ENCODE data around the gene POP4. TPM values are rescaled to one million over a fixed set of nuclear protein-coding genes. Genes with fewer than 3 reads are reported as not detected.

Gene POP4
- total RNA-seq, 1 experiment from 2014 or later, result 75.0 TPM

DNA sequence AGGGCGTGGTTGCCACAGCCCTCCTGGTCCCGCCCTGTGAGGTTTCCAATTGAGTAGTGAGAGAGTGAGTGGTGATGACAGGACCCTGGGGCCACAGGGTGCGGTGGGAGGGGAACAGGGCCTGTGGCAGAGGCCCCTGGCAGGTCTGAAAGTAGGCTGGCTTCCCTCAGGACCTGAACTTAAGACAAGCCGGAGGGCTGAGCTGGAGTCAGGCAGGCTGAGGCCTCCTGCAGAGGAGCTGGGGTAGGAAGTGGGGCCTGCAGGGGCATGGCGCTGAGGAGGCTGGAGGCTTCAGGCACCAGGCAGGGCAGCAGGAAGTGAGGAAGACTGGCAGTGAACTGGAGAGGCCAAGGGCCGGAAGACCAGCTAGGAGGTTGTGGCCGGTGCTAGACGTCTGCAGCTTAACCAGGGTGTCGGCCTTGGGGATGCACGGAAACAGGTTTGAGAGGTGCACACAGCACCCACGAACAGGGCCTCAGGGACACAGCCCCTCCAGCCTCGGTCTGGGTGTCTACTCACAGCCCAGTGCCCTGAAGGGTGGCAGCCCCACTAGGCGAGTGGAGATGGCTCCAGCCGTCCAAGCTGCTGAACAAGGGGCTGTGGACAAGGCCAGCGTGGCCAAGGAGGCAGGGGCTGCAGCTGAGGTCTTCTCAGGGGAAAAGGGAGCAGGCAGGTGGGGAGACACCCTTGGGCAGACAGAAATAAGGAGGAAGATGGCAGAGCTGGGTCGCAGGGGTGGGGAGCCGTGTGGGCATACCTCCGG lies 17.8 kb downstream of the POP4 start:
- H3K27me3 Mint-ChIP-seq (ENCODE audit: insufficient read depth, unreplicated experiment), result peaks cover 4% of the 10 kb centered on the region
- H3K4me1 Mint-ChIP-seq (ENCODE audit: low read depth, unreplicated experiment), result no peaks in the 10 kb centered on the region
- H3K27me3 ChIP-seq (replicated peaks; ENCODE audit: control insufficient read depth, insufficient read depth, low read length), result no peaks in the 10 kb centered on the region
- ChIA-PET POLR2A (interaction anchor here (0.9 kb wide), 1 partner anchor 18 kb away, joined by 3 read pairs; the partner anchor contains the start of gene POP4), CTCF (interaction anchor here (1.5 kb wide), 1 partner anchor 92 kb away, joined by 6 read pairs; no protein-coding TSS in a partner anchor)
- TF ChIP-seq, protein P1, sequence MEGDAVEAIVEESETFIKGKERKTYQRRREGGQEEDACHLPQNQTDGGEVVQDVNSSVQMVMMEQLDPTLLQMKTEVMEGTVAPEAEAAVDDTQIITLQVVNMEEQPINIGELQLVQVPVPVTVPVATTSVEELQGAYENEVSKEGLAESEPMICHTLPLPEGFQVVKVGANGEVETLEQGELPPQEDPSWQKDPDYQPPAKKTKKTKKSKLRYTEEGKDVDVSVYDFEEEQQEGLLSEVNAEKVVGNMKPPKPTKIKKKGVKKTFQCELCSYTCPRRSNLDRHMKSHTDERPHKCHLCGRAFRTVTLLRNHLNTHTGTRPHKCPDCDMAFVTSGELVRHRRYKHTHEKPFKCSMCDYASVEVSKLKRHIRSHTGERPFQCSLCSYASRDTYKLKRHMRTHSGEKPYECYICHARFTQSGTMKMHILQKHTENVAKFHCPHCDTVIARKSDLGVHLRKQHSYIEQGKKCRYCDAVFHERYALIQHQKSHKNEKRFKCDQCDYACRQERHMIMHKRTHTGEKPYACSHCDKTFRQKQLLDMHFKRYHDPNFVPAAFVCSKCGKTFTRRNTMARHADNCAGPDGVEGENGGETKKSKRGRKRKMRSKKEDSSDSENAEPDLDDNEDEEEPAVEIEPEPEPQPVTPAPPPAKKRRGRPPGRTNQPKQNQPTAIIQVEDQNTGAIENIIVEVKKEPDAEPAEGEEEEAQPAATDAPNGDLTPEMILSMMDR (IDR thresholded peaks at IDR 0.05; ENCODE audit: insufficient read depth in 1 of 2, low read depth in 1 of 2, low read length in 1 of 2, severe bottlenecking in 1 of 2, unreplicated experiment in 1 of 2), result no peak
- no peaks in the 10 kb centered on the region for H3K9me3 ChIP-seq
- H3K36me3 ChIP-seq (ENCODE audit: control insufficient read depth, insufficient read depth, low read length), result no peaks in the 10 kb centered on the region
- no peak for DNase-seq
- no peak overlapping the region for H3K27ac Mint-ChIP-seq (ENCODE audit: unreplicated experiment)
- no peak overlapping the region for H3K4me3 Mint-ChIP-seq (ENCODE audit: unreplicated experiment)
- intact Hi-C loops (cut with micrococcal nuclease; ENCODE audit: unreplicated experiment), result no loop called here
- no peaks in the 10 kb centered on the region for H3K36me3 Mint-ChIP-seq (ENCODE audit: insufficient read depth, unreplicated experiment)
- no peaks in the 10 kb centered on the region for H3K4me1 ChIP-seq
- H3K4me3 ChIP-seq (ENCODE audit: low read depth, low read length), result no peak overlapping the region
- no peaks in the 10 kb centered on the region for H3K9me3 Mint-ChIP-seq (ENCODE audit: unreplicated experiment)
- no TSS peak for BruUV-seq (replicated peaks)

DNA sequence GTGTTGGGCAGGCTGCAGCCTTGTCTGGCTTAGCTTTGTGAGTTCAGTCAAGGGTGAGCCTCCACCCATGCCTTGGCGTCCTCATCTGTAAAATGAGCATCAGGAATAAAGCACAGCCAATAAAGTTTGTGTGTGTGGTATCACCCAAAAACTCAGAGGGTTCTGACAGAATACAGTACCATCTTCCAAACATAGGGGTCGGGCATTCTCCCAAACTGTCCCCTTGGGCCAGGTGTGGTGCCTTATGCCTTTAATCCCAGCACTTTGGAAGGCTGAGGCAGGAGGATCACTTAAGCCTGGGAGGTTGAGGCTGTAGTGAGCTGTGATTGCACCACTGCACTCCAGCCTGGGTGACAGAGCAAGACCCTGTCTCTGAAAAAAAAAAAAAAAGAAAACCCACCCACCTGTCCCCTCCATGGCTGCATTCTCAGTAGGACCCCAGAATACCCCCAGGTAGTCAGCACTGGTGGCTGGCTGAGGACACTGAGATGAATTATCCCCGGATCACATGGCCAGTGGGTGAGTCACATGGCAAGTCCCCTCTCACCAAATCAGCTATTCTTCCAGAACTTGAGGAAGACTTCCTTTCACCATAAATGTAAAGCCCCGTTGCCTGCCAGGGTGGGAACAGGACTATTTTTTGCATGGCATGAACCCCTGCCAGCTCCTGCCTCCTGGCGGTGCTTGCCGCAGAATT lies 18.6 kb downstream of the POP4 start:
- Histone ChIP-seq H3K9me3 (no peaks in the 10 kb centered on the region), H3K36me3 (ENCODE audit: control insufficient read depth, insufficient read depth, low read length) (no peaks in the 10 kb centered on the region), H3K27me3 (replicated peaks; ENCODE audit: control insufficient read depth, insufficient read depth, low read length) (no peaks in the 10 kb centered on the region), H3K4me1 (no peaks in the 10 kb centered on the region), H3K4me3 (ENCODE audit: low read depth, low read length) (no peak overlapping the region)
- Mint-ChIP-seq H3K36me3 (ENCODE audit: insufficient read depth, unreplicated experiment) (no peaks in the 10 kb centered on the region), H3K4me1 (ENCODE audit: low read depth, unreplicated experiment) (no peaks in the 10 kb centered on the region), H3K27me3 (ENCODE audit: insufficient read depth, unreplicated experiment) (peaks cover 4% of the 10 kb centered on the region), H3K9me3 (ENCODE audit: unreplicated experiment) (no peaks in the 10 kb centered on the region), H3K4me3 (ENCODE audit: unreplicated experiment) (no peak overlapping the region), H3K27ac (ENCODE audit: unreplicated experiment) (no peak overlapping the region)
- ChIA-PET POLR2A (no interaction called here), CTCF (interaction anchor here (1.5 kb wide), 1 partner anchor 92 kb away, joined by 6 read pairs; no protein-coding TSS in a partner anchor)
- intact Hi-C loops (cut with micrococcal nuclease; ENCODE audit: unreplicated experiment), result no loop called here
- DNase-seq, result no peak
- BruUV-seq (replicated peaks), result no TSS peak
- TF ChIP-seq, protein P1 (IDR thresholded peaks at IDR 0.05; ENCODE audit: insufficient read depth in 1 of 2, low read depth in 1 of 2, low read length in 1 of 2, severe bottlenecking in 1 of 2, unreplicated experiment in 1 of 2), result no peak

- DNase-seq, result no peak
- no peaks in the 10 kb centered on the region for H3K4me1 Mint-ChIP-seq (ENCODE audit: low read depth, unreplicated experiment)
Observed at GRCh38 chr19:29625186-29625651, 19.1 kb downstream of the POP4 start.

More at GRCh38 chr19:29625186-29625651, 19.1 kb downstream of the POP4 start:
- CTCF ChIA-PET, result interaction anchor here (0.9 kb wide), 1 partner anchor 13 kb away, joined by 3 read pairs; no protein-coding TSS in a partner anchor
- TF ChIP-seq, protein P1 (IDR thresholded peaks at IDR 0.05; ENCODE audit: insufficient read depth in 1 of 2, low read depth in 1 of 2, low read length in 1 of 2, severe bottlenecking in 1 of 2, unreplicated experiment in 1 of 2), result no peak
- H3K4me3 ChIP-seq (ENCODE audit: low read depth, low read length), result no peak overlapping the region
- Mint-ChIP-seq H3K4me3 (ENCODE audit: unreplicated experiment) (no peak overlapping the region), H3K9me3 (ENCODE audit: unreplicated experiment) (no peaks in the 10 kb centered on the region), H3K36me3 (ENCODE audit: insufficient read depth, unreplicated experiment) (no peaks in the 10 kb centered on the region), H3K27me3 (ENCODE audit: insufficient read depth, unreplicated experiment) (peaks cover 4% of the 10 kb centered on the region), H3K27ac (ENCODE audit: unreplicated experiment) (no peak overlapping the region)
- POLR2A ChIA-PET, result no interaction called here
- intact Hi-C loops (cut with micrococcal nuclease; ENCODE audit: unreplicated experiment), result no loop called here
- H3K4me1 ChIP-seq, result no peaks in the 10 kb centered on the region
- no TSS peak for BruUV-seq (replicated peaks)
- no peaks in the 10 kb centered on the region for H3K27me3 ChIP-seq (replicated peaks; ENCODE audit: control insufficient read depth, insufficient read depth, low read length)
- no peaks in the 10 kb centered on the region for H3K9me3 ChIP-seq
- H3K36me3 ChIP-seq (ENCODE audit: control insufficient read depth, insufficient read depth, low read length), result no peaks in the 10 kb centered on the region
